Measurements from ENCODE around the gene GABPA. TPM values are rescaled to one million over a fixed set of nuclear protein-coding genes. Genes with fewer than 3 reads are reported as not detected.

The GABPA gene
- polyA plus RNA-seq, 1 donor (not counting 4 experiments of a cell fraction or from before 2014, with no cell fraction given) = 16.3 TPM

DNA sequence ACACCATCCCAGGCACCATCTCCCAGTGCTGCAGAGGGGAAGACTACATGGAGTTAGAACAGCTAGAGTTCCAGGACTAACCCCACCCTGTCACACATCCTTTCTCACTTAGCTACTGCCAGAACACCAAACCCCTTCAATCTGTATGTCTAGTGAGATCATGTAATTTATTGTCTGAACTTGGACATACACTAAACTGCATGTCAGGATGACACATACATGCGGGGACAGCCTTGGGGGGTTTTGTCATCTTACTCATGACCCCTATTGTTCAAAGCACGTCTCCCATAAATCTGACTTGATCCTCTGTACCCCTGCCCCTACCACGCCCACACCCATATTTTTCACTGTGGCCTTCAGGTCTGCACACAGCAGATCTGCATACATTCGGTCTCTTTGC is 71.3 kb downstream of the GABPA start:
- peak; percentile 9 for FAIRE-seq
- Histone ChIP-seq H3K27me3 (ENCODE audit: control insufficient read depth, extremely low read depth, insufficient read depth, low read length) (no peaks in the 10 kb centered on the region), H3K9ac (ENCODE audit: control insufficient read depth, extremely low read depth, insufficient read depth, low read length) (no peak overlapping the region), H3K4me2 (ENCODE audit: control insufficient read depth, extremely low read depth, insufficient read depth, low read depth, low read length) (no peak overlapping the region), H3K4me1 (ENCODE audit: control insufficient read depth, extremely low read depth, insufficient read depth, low read length) (peaks cover 5% of the 10 kb centered on the region), H2AFZ (ENCODE audit: control insufficient read depth, low read length) (no peak overlapping the region), H3K9me1 (ENCODE audit: control insufficient read depth, extremely low read depth, insufficient read depth, low read length) (no peaks in the 10 kb centered on the region), H4K20me1 (ENCODE audit: control insufficient read depth, extremely low read depth, insufficient read depth, low read length) (no peaks in the 10 kb centered on the region), H3K36me3 (ENCODE audit: control insufficient read depth in 2 of 2, extremely low read depth in 1 of 2, insufficient read depth in 2 of 2, low read length in 2 of 2) (no peaks in the 10 kb centered on the region), H3K79me2 (ENCODE audit: control insufficient read depth, insufficient read depth, low read length) (no peaks in the 10 kb centered on the region), H3K27ac (ENCODE audit: control insufficient read depth, insufficient read depth, low read length) (no peak overlapping the region), H3K4me3 (ENCODE audit: control insufficient read depth in 2 of 3, extremely low read depth in 1 of 3, insufficient read depth in 2 of 3, low read depth in 1 of 3, low read length in 3 of 3) (no peak overlapping the region), H3K9me3 (ENCODE audit: control insufficient read depth, low read depth, low read length) (no peaks in the 10 kb centered on the region)
- DNase-seq (ENCODE audit: low read depth, low spot score) = peak; percentile 49
- dilution Hi-C loops (cut with MboI; ENCODE audit: extremely low pct_ligation_motif_present, low sequenced_read_pairs) = no loop called here
- TF ChIP-seq, protein P1, sequence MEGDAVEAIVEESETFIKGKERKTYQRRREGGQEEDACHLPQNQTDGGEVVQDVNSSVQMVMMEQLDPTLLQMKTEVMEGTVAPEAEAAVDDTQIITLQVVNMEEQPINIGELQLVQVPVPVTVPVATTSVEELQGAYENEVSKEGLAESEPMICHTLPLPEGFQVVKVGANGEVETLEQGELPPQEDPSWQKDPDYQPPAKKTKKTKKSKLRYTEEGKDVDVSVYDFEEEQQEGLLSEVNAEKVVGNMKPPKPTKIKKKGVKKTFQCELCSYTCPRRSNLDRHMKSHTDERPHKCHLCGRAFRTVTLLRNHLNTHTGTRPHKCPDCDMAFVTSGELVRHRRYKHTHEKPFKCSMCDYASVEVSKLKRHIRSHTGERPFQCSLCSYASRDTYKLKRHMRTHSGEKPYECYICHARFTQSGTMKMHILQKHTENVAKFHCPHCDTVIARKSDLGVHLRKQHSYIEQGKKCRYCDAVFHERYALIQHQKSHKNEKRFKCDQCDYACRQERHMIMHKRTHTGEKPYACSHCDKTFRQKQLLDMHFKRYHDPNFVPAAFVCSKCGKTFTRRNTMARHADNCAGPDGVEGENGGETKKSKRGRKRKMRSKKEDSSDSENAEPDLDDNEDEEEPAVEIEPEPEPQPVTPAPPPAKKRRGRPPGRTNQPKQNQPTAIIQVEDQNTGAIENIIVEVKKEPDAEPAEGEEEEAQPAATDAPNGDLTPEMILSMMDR (optimal IDR thresholded peaks at IDR 0.05 in 1 of 3, IDR thresholded peaks at IDR 0.05 in 1 of 3, conservative IDR thresholded peaks at IDR 0.05 in 1 of 3; ENCODE audit: extremely low read depth in 1 of 3, insufficient read depth in 2 of 3, low read length in 3 of 3) = no peak
- no peak for TF ChIP-seq EZH2 (IDR thresholded peaks at IDR 0.05; ENCODE audit: low read length)

DNA sequence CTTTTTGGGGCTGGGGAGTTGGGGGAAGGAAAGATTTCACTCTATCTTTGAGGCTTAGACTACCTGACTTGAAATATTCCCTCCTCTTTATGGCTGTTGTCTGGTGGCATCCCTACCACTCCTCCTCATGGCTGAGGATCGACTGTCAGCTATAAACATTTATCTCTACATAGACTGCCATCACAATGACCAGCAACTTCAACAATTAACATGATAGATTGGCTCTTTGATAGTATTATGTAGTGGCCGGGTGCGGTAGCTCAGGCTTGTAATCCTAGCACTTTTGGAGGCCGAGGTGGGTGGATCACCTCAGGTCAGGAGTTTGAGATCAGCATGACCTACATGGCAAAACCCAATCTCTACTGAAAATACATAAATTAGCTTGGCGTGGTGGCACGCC is 72.4 kb downstream of the GABPA start:
- H3K4me2 ChIP-seq (ENCODE audit: control insufficient read depth, extremely low read depth, insufficient read depth, low read depth, low read length) = no peak overlapping the region
- dilution Hi-C loops (cut with MboI; ENCODE audit: extremely low pct_ligation_motif_present, low sequenced_read_pairs) = no loop called here
- H3K79me2 ChIP-seq (ENCODE audit: control insufficient read depth, insufficient read depth, low read length) = no peaks in the 10 kb centered on the region
- no peaks in the 10 kb centered on the region for H3K27me3 ChIP-seq (ENCODE audit: control insufficient read depth, extremely low read depth, insufficient read depth, low read length)
- H4K20me1 ChIP-seq (ENCODE audit: control insufficient read depth, extremely low read depth, insufficient read depth, low read length) = no peaks in the 10 kb centered on the region
- H3K9me3 ChIP-seq (ENCODE audit: control insufficient read depth, low read depth, low read length) = no peaks in the 10 kb centered on the region
- no peaks in the 10 kb centered on the region for H3K9me1 ChIP-seq (ENCODE audit: control insufficient read depth, extremely low read depth, insufficient read depth, low read length)
- no peak for TF ChIP-seq EZH2 (IDR thresholded peaks at IDR 0.05; ENCODE audit: low read length)
- TF ChIP-seq, protein P1 (optimal IDR thresholded peaks at IDR 0.05 in 1 of 3, IDR thresholded peaks at IDR 0.05 in 1 of 3, conservative IDR thresholded peaks at IDR 0.05 in 1 of 3; ENCODE audit: extremely low read depth in 1 of 3, insufficient read depth in 2 of 3, low read length in 3 of 3) = no peak
- no peak overlapping the region for H3K9ac ChIP-seq (ENCODE audit: control insufficient read depth, extremely low read depth, insufficient read depth, low read length)
- H3K4me3 ChIP-seq (ENCODE audit: control insufficient read depth in 2 of 3, extremely low read depth in 1 of 3, insufficient read depth in 2 of 3, low read depth in 1 of 3, low read length in 3 of 3) = no peak overlapping the region
- DNase-seq (ENCODE audit: low read depth, low spot score) = no peak
- no peaks in the 10 kb centered on the region for H3K36me3 ChIP-seq (ENCODE audit: control insufficient read depth in 2 of 2, extremely low read depth in 1 of 2, insufficient read depth in 2 of 2, low read length in 2 of 2)
- H3K27ac ChIP-seq (ENCODE audit: control insufficient read depth, insufficient read depth, low read length) = no peak overlapping the region
- FAIRE-seq = no peak
- H2AFZ ChIP-seq (ENCODE audit: control insufficient read depth, low read length) = no peak overlapping the region
- H3K4me1 ChIP-seq (ENCODE audit: control insufficient read depth, extremely low read depth, insufficient read depth, low read length) = peaks cover 5% of the 10 kb centered on the region
